GM19468 (cell line): ENCODE results near the gene PRAME.
"Not testable (repeated sequence)": the region's sequence is repeated elsewhere in the genome, so short reads cannot be mapped to it uniquely, and the experiment has no call there.

ENCODE experiments used
- ATAC-seq: cut with Tn5 transposase; IDR thresholded peaks from one replicate; pipeline ENCODE4 v1.9.1; 2021; ENCODE audit warnings: mild to moderate bottlenecking, moderate library complexity, moderate number of reproducible peaks; ENCODE audit not compliant: unreplicated experiment; ENCODE audit errors: extremely low read depth

PRAME gene, protein sequence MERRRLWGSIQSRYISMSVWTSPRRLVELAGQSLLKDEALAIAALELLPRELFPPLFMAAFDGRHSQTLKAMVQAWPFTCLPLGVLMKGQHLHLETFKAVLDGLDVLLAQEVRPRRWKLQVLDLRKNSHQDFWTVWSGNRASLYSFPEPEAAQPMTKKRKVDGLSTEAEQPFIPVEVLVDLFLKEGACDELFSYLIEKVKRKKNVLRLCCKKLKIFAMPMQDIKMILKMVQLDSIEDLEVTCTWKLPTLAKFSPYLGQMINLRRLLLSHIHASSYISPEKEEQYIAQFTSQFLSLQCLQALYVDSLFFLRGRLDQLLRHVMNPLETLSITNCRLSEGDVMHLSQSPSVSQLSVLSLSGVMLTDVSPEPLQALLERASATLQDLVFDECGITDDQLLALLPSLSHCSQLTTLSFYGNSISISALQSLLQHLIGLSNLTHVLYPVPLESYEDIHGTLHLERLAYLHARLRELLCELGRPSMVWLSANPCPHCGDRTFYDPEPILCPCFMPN

DNA sequence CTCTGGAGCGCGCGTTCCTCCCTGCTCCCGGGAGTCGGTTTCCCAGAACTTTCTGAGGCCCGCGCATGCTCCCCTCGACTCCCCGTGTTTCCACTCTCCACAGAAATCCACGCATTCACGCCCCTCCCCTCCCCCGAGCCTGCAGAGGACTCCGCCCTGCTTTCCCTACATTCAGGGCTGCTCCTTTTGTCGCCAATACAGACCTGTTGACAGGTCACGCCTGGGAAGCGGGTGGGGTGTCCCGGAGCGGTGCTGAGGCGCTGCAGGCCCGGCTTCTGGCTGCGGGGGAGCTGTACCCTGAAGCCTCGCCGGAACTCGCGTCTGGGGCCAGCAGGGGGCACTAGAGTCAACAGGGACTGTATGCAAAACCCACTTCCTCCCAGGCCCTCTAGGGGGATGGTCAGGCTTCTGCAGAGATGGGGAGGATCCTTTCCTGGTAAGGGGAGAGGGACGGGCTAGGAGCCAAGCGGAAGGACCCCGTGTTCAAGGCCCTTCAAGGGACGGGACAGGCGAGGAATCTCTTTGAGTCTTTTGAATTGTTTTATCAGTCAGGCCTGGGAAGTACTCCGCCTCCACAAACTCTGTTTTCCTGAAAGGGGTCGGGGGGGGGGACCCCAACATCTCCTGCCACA, at the start of gene PRAME:
TSS of gene PRAME (minus strand) at position 294 of the 632 bp plus-strand sequence. CDS start 2,433 bp downstream, outside the sequence.
- no peak for ATAC-seq

DNA sequence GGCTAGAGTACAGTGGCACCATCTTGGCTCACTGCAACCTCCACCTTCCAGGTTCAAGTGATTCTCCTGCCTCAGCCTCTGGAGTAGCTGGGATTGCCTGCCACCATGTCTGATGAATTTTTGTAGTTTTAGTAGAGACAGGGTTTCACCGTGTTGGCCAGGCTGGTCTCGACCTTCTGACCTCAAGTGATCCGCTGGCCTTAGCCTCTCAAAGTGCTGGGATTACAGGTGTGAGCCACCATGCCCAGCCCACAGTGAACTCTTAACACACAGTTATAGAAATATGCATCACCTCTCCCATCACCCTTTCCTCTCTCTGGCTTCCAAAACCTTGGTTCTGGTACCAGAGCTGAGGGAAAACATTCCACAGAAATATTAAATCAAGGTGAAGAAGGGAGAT, 49.0 kb upstream of the PRAME start:
- ATAC-seq: not testable (repeated sequence)

DNA sequence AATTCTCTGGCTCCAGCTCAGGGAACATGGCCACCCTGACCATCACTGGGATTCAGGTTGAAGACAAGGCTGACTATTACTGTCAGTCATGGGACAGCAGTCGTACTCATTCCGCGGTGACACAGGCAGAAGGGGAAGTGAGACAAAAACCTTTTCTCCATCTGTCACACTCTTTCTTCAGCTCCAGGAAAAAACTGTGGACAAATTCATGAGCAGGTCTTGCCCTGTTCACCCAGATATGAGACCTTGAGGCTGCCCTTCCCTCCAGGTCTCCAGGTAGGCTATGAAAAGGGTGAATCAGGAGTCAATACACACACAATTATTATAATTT, 46.0 kb upstream of the PRAME start:
- ATAC-seq: no peak

DNA sequence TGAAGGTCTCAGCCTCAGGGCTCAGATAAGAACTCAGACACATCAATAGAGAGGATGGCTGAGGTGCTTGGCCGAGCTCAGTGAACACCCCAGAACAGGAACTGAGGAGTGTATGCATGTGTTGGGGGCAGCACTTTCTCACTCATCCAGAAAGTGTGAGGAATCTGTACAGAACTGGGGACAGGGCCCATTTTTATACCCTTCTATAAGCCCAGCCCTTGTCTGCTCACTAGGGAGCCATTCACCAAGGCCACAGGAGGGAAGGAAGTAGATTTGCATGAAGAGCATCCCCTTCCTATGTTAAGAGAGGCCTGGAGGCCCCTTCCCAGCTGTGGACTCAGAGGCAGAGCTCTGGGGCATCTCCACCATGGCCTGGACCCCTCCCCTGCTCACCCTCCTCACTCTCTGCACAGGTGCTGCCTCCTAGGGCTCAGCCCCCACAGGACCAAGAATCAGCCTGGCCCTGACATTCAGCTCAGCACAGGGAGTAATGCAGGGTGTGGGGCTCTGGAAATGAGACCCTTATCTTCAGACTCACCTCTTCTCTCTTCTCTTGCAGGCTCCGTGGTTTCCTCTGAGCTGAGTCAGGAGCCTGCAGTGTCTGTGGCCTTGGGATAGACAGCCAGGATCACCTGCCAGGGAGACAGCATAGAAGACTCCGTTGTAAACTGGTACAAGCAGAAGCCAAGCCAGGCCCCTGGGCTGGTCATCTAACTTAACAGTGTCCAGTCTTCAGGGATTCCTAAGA, 45.4 kb upstream of the PRAME start:
- no peak for ATAC-seq

DNA sequence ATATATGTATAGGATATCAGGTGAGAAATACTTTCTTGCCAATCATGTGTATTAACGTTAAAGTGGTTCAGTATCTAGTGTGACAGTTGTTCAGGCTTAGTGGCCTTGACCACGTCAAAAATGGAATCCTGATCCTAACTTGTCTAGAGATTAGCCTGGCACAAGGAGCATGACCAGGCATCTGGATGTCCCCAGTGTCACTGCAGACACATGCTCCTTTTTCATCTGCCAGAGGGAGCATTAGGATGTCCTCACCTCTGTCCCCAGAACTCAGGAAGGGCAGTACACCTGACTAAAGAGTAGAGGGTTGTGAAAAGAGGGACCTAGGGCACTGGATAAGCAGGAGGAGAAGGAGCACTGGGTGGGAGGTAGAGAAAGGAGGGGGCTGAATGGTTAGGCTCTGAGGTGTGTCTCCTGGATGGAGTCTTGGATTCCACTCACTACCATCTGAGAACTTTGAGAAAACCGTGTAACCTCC, 44.4 kb upstream of the PRAME start:
- ATAC-seq: no peak

DNA sequence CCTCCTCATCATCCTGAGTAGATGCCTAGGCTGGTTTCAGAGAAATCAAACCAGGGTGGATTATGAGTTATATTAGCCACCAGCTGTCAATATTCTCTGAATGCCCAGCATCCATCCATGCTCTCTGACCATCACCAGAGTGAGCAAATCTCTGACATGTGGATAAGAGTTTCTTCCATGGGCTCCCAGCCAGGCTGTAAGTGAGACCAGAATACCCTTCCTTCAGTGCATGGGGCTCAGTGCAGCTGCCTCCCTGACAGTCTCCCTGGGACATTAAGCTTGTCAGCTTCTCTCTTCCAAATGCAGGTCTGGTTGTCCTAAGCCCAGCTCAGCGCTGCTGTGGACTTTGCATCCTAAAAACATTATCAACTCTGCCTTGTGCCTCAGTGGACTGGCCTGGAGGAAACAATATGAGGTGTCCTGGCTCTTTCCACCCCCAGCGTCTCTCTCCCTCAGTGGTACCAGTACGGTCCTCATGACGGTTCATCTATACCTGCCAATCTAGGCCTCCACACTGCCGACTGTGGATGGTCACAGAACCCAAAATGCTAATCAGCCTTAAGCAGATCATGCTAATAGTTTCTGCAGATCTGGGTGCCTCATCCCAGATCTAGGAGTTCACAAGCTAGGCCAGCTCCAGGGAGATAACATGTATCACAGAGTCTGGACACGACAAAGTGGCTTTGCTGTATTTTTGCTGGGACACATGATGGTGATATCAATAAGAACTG, 41.6 kb upstream of the PRAME start:
- no peak for ATAC-seq

DNA sequence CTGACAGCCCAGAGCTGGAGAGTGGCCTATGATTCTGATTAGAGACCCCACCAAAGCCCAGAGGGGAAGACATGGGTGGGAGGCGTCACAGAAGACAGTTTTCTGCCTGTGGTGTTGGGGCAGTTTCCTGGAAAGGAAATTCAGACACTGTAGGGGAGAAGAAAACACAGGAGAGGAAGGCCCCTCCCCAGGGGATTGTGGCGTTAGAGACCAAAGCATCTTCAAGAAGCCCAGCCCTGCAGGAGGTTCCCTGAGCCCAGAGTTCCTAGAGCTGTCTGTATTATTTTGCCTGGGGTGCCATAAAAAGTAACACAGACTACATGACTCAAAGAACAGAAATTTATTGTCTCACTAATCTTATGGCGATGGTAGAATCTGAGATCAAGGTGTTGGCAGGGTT, 40.2 kb upstream of the PRAME start:
- no peak for ATAC-seq

DNA sequence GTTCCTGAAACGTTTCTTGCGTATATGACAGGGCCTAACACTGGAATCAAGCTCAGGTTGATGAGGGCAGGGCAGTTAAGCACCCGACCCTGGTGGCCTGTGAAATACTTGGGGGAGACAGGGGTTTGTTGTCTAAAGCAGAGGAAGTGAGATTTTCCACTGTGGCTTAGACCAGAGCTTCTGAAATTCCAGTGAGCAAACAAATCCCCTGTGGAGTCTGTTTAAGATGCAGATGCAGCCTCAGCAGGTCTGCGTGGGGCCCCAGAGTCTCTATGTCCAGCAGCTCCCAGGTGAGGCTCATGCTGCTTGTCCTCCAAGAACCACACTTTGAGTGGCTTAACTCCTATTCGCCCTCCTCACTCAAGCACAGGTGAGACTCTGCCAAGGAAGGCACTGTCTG, 39.1 kb upstream of the PRAME start:
- ATAC-seq: no peak

DNA sequence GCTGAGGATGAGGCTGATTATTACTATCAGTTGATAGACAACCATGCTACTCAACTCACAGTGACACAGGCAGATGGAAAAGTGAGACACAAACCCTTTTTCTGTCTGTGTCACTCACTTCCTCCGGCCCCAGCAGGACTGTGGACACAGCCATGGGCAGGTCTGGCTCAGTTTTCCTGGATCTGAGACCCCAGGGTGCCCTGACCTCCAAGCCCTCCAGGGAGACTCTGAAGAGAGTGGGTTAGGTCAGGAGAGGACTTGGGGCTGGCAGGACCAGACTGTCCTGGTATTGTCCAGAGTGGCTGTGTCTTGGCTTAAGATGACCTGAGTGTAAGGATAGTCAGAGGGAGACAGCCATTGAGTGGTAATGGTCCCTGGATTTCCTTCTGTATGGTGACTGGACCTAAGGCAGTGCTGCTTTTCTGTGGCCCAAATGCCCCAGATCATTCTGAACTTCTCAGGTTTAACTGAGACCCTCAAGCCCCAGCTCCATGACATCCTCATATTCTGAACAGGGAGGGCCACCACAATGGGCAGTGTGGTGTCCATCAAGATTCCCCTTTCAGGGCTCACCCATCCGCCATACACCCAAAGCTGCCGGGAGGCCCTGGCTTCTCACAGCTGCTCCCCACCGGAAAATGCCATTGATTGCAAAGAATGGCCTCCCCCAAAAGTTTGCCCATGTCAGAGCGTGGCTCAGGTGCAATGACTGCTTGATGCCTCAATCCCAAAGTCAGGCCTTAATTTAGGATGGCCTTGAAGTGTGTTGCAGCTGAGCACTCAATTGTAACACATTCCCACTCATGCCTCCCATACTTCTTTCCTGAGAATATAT, 36.2 kb upstream of the PRAME start:
- no peak for ATAC-seq

DNA sequence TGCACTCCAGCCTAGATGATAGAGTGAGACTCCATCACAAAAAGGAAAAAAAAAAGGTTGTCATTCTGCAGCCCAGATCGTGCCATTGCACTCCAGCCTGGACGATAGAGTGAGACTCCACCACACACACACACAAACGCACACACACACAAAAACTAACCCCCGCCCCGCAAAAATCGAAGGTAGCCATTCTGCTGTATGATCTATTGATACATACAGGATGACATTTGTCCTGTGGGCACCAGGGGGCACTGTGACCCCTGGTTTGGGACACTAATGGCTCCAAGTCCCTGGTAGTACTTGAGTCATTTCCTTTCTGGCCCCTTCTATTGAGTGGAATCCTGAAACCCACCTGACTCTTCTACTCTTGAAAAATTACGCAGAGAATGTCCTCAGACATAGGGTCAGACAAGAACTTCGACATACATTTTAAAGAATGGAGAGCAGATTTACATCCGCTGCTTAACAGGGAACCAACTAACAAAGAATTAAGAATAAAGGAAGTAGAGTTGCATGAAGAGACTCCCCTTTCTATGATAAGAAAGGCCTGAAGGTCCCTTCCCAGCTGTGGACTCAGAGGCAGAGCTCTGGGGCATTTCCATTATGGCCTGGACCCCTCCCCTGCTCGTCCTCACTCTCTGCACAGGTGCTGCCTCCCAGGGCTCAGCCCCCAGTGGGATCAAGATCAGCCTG, 35.0 kb upstream of the PRAME start:
- no peak for ATAC-seq

DNA sequence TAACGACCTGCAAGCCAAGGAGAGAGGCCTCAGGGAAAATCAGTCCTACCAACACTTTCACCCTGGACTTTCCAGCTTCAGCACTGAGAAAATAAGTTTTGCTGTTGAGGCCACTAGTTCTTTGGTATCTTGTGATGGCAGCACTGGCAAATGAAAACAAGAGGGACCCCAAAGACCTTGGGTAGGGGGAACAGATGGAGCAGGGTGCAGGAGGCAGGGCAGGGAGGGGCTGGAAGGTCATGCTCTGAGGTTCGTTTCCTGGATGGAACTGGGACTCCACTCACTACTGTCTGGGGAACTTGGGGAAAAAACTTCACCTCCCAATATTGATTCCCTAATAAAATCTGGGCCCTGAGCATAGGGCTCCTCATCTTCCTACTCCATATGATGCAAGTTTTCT, 34.2 kb upstream of the PRAME start:
- ATAC-seq: no peak

DNA sequence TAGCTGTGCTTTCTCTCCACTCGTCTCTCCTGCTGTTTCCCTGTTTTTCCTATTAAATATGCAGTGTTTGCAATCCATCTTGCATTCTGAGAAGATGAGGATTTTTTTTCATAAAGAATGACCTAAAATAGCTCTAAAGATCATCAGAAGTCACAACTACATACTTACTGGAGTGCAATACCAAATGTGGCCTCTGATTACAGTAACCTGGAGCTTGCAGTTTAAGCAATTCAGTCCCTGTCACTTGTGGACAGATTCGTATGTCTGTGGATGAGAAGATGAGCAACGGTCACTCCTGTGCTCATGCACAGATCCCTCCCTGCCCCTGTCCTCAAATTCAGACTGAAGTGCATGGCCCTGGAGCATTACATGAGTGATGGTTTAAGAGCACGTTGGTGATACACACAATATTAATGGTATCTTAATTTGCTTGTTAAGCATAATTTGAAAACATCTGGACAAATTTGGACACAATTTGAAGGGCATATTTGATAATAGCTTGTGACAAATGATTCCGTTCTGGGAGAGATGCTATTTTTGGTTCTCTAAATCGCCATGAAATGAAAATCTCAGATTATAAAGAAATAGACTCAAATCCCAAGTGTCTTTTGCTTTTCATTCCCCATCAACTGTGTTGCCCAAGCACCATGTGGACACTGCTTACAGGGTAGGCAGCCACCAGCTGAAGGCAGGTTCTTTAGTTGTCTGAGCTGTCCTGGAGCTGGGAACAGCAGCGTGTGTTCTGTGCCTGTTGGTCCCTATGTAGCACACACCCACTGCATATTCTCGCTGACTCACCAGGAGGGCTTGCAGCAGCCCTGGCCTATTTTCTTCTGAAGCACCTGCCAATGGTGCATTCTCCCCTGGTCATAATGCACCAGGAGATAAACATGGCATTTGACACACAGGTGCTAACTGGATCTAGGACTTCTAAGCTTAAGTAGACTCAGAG, 32.6 kb upstream of the PRAME start:
- ATAC-seq: no peak

DNA sequence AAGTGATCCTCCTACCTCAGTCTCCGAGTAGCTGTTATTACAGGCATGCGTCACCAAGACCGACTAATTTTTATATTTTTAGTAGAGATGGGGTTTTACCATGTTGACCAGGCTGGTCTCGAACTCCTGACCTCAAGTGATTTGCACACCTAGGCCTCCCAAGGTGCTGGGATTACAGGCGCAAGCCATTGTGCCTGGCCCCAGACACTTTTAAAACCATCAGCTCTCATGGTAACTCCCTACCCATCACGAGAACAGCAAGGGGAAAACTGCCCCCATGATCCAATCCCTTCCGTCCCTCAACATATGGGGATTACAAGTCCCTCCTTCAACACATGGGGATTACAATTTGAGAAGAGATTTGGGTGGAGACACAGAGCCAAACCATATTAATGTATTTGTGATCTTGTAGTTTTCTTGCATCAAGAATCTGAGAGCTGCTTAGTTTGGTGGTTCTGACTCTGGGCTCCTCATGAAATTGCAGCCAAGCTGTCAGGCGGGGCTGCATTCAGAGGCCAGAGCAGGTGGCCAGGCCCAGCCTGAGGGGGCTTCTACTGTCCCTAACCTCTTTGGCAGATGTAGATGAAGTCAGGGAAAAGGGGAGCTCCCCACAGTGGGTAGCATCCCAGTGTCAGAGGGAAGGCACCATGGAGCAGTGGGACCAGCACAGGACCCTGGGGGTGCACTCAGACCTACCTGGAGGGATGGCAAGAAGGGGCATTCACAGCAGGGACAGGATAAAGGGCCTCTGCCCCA, 31.2 kb upstream of the PRAME start:
- ATAC-seq: no peak

DNA sequence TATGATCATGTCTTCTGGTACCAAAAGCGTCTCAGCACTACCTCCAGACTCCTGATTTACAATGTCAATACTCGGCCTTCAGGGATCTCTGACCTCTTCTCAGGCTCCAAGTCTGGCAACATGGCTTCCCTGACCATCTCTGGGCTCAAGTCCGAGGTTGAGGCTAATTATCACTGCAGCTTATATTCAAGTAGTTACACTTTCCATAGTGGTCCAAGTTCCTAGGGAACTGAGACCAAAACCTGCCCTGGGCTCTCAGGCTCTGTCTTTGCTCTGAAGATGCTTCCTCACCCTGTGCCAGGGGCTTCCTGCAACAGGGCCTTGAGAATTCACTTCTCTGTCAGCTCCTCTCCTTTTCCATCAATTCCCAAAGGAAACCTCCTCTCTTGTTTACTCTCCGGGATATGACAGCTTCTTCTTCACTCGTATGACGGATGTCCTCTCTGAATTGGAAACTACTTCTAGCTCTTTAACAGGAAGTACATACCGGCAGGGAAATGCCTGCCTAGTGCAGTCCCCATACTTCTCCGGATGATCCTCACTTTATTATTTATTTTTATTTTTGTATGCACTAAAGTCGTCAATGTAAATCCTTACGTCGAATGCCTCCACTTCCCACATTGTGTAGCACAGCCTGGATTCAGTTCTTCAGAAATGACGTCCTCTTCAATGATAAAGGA, 29.6 kb upstream of the PRAME start:
- no peak for ATAC-seq

DNA sequence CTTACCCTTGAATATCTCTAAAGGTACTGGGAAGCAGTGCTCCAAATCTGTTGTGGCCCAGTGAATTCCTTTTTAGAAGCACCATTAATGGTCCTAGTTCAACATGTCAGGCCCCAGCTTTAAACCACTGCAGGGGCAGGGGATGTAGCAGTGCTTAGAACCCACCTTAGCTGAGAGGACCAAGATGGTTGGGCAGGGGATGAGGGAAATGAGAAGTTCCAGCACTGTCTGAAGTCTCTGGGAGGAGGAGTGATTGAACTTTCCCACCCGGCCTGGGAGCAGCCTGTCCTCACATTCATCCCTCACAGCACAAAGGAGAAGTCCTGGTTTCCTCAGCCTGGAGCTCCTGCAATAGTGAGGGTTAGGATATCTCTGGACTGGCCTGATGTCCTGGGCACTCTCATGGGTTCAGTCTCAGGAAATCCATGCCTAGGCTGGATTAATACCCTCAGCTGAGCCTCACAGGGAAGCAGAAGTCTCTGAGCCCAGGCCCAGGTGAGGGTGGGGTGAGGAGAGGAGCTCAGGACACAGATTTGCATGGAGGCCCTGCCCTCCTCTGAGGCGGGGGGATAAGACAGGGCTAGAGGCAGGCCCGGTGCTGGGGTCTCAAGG, 28.6 kb upstream of the PRAME start:
- no peak for ATAC-seq

DNA sequence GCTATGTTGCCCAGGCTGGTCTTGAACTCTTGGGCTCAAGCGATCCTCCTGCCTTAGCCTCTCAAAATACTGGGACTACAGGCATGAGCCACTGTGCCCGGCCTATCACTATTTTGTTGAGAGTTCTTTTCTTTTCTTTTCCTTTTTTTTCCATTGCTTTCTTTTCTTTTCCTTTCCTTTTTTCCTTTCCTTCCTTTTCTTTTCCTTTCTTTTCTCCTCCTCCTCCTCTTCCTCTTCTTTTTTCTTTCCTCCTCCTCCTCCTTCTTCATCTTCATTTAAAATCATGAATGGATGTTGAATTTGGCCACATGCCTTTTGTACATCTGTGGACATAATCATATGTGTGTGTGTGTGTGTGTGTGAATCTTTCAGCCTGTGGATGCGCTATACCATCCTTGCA, 25.7 kb upstream of the PRAME start:
- ATAC-seq: no peak
